ENCODE data around the gene EEF2K.
A peak's percentile ranks its signal among the peaks of the same experiment; 100 is the strongest.
"Not testable (repeated sequence)": the region's sequence is repeated elsewhere in the genome, so short reads cannot be mapped to it uniquely, and the experiment has no call there.

The EEF2K gene

DNA sequence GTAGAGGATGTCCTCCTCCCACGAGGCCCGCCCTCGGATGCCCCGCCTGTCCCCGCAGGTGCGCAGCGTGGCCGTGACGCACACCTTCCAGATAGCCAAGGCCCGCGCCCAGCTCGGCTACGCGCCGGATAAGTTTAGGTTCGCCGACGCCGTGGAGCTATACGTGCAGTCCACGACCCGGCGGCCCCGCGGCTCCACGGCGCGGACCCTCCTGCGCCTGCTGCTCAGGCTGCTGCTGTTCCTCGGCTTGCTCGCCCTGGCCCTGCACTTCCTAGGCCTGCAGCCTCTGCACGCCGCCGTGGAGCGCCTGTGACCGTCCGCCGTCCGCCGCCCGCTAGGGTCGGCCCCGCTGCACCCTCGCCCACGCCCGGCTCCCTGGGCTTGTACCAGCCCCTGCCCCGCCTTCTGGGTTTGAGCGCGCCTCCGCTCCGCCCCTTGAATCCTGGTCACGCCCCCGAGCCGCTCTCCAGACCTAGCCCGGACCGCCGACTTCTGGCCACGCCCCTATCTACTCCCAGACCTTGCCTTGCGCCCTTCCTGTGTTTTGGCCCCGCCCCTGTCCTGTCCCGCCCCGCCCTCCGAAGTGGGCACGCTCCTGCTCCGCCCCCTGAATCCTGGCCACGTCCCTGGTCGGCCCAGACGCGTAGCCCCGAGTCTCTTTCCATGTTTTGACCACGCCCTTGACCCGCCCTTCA is 15.8 kb upstream of the EEF2K start:
- peak; percentile 99 for DNase-seq (ENCODE audit: low spot score)

DNA sequence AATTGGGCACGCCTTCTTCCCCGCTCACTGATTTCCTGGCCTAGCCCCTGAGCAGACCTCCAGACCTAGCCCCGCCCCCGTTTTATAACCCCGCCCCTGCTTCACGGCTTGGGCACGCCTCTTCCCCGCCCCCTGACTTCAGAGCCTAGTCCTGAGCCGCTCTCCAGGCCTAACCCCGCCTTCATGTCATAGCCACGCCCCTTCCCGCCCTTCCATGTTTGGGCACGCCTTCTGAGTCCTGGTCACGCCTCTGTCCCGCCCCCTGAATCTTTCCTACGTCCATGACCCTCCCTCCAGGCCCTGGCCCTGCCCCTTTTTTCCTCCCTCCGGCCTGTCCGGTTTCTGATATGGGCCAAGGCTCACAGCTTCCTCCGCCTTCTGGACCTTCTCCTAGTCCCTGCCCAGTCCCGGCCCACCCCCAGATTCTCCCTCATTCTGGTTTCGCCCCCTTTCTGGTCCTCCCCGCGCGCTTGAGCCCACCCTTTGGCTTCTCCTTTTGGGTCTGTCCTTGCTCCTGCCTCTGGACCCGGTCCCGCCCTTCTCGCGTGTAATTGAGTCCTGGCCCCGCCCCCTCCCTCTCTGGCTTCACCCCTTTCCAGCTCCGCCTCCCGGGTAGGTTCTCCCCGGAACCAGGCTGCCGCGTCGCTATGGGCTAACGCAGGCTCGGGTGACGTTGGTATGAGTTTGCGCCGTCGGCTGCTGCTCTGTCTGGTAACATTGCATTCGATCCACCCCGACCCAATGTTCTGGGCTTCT is 15.1 kb upstream of the EEF2K start:
- peak; percentile 100 for DNase-seq (ENCODE audit: low spot score)

DNA sequence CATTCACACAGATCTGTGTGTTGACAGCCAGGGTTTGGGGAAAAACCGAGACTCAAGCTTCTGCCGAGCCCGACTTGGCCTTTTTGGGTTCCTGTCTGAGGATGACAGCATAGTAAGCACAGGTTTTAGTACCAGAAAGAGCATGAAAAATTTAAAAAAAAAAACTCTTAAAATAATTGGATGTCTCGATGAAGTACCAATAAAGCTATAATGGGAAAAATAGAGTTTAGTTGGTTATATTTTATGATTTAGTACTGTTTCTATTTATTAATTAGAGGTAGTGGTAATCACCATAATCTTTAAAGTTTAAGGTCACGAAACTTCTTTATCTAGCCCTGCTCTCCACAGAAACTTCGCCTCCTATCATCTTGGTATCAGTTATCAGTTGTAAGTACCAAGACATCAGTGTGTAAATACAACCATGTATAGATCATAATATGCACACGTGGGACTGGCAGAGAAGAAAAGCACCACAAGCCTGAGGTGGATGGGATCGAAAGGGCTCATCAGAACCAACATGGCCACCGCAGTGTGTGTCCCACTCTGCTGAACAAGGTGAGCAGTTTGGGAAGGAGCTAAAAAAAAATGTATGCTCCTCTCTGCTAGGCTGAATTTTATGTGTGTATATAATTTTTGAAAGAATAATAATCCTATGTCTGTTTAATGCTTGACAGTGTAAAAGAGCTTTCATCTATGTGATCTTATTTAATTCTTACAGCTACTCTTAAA is 14.4 kb upstream of the EEF2K start:
- DNase-seq (ENCODE audit: low spot score), result peak; percentile 57

DNA sequence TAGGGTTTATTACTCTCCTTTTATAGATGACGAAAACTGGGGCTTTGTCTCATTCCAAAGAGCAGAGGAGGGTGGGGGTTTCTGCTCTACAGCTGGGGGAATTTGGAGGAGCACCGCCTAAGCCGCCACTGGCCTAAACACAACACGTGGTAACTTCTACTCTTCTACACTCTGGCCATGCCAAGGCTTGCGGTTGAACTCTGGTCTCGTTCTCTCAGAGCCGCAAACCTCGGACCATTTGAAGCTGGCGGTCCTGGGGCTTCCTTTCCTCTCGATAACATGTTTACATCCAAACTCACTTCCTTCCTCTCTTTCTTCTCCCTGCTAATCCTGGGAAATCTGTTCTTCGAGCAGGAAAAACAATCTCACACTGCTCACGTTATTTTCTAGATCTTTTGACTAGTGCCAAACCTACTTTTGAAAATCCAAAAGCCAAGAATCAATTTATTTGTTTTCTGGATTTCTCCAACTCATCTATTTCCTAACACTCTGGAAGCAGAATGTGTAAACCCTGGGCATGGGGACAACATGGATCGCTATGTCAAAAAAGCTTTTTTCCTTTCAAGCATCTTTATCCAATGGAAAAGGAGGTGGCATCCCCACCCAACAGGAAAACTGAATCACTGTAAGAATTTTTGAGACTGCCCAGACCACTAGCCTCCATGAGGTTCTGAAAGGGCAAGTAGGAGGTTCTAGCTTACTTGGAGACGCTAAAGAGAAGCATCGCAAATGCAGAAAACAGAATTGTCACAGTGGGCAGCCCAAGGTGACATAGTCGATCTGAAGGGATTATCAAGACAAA is 13.6 kb upstream of the EEF2K start:
- peak; percentile 83 for DNase-seq (ENCODE audit: low spot score)

DNA sequence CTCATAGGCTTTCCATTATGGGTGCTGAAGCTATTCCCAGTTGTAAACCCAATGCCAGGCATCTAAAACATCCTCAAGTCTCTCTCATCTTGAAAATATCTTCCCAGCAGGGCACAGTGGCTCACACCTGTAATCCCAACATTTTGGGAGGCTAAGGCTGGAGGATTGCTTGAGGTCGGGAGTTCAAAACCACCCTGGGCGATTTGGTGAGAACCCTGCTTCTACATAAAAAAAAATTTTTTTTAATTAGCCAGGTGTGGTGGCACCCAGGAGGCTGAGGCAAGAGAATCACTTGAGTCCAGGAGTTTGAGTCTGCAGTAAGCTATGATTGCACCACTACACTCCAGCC is 13.0 kb upstream of the EEF2K start:
- DNase-seq (ENCODE audit: low spot score), result no peak

DNA sequence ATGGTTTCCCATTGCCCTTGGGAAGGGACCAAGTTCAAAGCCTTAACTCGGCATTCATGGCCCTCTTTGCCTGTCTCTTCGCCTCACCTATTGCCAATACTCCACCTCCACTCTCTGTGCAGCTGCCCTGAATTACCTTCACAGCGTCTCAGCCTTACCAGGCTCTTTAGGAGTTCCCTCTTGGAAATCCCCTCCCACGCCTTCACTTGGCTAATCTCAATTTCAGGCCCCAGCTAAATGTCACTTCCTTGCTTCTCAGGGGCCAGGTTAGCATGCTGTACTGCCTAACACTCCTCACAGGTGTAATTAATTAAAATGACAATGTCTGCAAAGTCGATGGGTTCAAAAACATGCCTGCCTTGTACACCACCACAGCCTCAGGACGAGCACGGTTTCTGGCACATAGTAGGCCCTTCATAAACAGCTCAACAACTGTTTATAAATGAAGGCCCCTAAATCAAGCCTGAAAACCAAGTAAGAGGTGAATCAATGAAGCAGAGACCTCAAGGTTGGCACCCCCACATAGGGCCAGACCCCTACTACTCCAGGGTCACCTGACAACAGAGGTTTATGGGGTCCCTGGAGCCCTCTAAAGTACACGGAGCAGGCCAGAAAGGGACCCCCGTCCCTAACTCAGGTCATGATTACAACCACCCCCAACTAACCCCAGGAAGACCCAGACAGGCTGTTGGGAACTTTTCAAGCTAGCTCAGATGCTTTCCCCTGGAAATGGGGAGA is 11.2 kb upstream of the EEF2K start:
- no peak for DNase-seq (ENCODE audit: low spot score)

DNA sequence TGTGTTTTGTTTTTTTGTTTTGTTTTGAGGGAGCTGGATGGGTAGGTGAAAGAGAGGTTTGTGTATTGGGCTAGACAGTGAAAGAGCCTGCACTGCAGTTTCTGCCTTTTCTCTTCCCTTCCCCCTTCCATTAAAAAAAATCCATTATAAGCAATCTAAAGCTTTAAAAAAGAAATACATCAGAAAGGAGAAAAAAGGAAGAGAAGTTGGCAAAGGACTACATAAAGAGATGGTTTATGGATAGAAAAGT is 10.7 kb upstream of the EEF2K start:
- no peak for DNase-seq (ENCODE audit: low spot score)

DNA sequence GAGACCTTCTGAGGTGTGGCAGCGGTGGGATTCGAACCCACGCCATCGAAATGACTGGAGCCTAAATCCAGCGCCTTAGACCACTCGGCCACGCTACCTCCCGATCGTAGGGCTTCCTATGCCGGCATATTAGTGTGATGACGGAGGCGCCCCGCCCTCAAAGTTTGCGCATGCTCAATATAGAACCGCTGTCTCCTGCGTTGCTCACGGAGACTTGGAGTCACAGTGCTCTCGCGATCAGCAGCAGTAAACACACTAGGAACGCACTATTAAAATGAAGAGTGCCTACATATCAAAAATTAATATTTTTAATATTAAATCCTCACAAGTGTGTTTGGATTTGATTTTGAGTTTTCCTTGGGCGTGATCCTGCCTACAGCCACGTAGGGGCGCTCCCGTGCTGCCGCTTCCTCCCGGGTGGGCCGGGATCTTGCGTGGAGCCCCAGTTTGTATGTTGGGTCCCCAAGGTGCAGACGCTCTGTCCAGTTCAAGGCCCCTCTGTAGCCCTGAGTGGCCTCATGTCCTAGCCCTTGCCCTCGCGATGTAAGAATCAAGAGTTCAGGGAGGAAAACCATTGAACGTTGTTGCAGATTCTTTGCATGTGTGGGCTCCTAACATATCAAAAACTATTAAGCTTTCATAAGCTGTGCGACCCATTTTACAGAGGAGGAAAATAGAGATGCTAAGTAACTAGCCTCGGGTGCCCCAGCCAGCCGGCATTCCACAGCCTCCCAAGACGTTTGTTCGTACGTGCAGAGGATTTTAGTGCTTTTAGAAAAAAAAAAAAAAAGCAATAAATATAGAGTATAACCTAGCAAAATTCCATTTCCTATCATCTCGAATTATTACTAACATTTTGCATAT is 10.2 kb upstream of the EEF2K start:
- peak; percentile 95 for DNase-seq (ENCODE audit: low spot score)

DNA sequence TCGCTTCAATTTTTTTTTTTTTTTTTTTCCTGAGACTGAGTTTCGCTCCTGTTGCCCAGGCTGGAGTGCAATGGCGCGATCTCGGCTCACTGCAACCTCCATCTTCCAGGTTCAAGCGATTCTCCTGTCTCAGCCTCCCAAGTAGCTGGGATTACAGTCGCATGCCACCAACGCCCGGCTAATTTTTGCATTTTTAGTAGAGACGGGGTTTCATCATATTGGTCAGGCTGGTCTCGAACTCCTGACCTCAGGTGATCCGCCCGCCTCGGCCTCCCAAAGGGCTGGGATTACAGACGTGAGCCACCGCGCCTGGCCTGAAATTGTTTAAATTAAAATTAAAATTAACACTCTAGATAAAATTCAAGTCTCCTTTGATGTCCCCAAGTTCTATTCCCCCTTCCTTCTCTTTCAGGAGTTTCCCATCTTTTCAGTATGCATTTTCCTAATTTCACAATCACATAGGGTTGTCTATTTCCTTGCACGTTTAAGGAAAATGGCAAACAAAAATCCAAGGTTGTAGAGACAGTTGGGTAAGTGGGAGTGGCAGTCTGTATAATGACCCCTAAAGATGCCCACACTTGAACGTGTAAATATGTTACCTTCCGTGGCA is 9.4 kb upstream of the EEF2K start:
- not testable (repeated sequence) for DNase-seq (ENCODE audit: low spot score)

DNA sequence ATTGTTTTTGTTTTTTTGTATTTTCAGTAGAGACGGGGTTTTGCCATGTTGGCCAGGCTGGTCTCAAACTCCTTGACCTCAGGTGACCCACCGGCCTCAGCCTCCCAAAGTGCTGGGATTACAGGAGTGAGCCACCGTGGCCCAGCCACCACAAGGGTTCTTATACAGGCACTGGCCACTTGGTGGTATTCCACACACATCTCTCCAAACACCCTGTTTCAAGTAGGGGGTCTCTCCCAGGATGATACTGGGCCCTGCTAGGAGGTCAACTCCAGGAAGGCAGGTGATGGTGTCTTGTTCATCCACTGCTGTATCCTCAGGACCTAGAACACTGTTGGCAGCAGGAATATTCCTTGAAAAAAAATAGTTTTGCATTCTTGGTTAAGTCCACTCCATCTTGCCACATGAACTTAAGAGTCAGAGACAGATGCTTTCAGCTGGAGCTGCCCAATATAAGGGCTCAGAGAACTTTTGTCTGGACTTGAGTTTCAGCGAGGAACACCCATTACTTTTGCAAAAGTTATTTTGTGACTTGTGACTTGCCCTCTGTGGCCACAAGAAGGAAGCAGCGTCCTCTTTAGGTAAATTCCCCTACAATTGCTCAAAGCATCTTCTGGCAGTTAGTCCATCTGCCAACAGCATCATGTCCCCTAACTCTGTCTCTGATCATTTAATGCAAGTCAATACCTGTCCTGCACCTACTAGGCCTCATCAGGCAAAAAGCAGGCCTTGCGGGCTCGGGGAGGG is 7.4 kb upstream of the EEF2K start:
- no peak for DNase-seq (ENCODE audit: low spot score)

DNA sequence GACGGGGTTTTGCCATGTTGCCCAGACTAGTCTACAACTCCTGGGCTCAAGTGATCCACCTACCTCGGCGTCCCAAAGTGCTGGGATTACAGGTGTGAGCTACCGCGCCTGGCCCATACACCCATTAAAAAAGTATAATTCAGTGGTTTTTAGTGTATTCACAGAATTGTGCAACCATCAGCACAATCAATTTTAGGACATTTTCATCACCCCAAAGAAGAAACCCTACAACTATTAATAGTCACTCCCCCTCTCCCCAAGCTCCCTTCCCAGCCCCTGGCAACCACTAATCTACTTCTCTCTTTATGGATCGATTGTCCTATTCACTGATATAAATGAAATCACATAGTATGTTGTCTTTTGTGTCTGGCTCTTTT is 3.8 kb upstream of the EEF2K start:
- DNase-seq (ENCODE audit: low spot score), result no peak

DNA sequence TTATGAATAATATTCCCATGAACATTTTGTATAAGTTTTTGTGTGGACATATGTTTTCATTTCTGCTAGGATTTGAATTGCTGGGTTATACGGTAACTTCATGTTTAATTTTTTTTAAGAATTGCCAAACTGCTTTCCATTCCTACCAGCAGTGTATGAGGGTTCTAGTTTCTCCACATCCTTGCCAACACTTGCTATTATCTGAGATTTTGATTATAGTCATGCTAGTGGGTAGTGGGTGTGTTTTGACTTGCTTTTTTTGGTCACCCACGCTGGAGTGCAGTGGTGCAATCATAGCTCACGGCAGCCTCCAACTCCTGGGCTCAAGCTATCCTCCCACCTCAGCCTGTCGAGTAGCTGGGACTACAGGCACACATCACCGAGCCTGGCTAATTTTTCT is 3.0 kb upstream of the EEF2K start:
- DNase-seq (ENCODE audit: low spot score), result no peak

DNA sequence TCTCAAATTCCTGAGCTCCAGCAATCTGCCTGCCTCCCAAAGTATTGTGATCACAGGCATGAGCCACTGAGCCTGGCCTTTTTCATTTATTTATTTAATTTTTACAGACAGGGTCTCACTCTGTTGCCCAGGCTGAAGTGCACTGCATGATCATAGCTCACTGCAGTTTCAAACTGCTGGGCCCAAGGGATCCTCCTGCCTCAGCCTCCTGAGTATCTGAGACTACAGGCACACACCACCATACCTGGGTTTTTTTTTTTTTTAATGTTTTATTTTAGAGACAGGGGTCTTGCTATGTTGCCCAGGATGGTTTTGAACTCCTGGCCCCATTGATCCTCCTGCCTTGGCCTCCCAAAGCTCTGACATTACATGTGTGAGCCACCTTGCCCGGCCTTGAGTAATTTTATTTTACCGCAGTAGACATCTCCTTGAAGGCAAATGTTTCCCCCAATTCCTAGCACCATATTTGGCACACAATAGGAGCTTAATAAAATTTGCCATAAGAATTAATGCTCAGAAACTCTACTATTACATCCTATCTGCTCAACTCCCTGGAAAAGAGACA is 1.9 kb upstream of the EEF2K start:
- DNase-seq (ENCODE audit: low spot score), result no peak

DNA sequence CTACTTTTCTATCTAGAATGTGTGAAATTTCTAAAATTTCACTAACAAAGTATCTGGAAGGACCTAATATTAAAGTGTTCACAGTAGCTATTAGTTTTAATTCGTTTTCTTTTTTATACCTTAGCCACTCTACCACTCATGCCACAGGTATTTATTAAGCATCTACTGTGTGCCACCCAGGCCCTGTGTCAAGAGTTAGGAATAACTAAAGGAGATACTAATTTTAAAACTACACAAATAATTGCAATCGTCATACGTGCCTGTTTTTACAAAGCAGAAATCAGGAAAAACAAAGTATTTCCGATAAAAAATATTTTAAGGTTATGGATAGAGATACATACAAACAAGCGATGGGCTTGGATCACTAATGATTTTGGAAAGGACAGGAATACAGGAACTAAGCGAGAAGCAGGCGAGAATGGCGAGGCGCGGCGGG is 483 bp upstream of the EEF2K start:
- DNase-seq (ENCODE audit: low spot score), result no peak

DNA sequence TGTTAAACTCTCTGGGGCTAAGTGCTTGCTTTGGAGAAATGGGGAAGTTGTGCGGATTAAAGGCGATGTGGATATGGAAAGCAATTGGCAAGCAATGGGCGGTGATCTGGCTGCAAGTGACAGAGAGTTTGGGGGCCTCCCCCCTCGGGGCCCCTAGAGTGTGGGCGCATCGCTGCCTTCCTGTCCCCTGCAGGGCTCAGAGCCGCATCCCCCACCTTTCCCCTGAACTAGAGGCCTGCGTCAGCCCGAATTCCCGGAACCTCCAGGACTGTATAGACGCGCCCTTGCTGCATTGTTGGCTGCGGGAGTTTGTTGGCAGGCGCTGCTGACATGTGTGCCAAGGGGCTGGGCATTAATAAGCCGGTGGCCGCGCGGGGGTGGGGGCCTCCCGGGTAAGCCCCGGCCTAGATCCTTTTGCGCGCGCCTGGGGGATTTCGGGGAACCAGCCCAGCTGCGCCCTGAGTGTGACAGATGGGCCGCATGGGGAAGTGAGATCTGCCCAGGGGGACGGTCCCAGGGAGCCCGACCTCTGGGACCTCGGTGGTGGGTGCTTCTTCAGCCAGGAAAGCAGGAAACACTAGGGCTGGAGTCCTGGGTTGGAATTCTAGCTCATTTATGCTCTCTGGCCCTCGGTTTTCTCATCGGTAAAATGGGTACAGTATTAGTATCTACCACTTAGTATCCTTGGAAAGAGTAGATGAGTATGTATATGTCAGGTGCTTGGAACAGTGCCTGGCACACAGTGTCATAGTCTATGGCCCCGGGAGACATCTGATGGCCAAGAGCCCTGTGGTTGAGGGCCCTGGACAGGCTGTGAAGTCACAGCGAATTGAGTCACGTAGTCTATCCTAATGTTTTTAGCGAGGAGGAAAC is 1.0 kb downstream of the EEF2K start:
- DNase-seq (ENCODE audit: low spot score), result peak; percentile 51

DNA sequence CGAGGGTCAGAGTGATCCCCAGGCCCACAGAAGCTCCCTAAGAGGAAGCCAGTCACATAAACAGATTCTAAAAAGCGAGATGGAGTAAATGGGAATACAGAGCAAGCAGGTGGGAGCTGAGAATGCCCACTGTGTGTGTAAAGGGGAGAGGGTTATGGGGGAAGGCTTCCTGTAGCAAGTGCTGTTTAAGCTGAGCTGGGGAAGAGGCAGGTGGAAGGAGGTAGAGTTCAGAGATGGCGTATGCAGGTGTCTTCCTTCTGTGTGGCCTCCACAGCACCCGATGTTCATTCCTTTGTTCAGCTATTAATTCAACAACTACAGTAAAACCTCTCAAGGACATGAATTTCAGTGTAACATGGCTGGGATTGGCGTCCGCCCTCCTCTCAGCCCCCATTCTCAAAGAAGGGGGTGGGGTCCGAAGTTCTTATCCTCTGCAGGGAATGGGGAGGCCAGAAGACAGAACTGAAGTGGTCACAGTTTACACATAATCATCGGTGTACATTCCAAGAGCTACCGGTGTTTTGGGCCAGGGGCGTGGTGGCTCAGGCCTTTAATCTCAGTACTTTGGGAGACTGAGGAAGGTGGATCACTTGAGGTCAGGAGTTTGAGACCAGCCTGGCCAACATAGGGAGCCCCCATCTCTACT is 1.8 kb downstream of the EEF2K start:
- no peak for DNase-seq (ENCODE audit: low spot score)

DNA sequence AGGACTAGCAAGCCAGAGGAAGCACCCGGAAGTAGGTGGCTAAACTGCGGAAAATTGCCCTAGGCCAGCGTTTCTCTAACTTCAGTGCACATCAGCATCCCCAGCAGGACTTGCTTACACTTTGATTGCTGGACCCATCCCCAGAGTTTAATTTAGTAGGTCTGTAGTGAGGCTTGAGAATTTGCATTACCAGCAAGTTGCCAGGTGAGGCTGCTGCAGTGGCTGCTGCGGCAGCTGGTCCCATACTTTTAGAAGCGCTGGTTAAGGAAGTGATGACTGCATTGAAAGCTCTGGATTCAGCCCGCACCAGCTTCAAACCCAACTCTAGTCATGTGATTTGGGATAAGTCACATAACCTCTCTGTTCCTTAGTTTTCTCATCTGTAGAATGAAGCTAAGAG is 4.2 kb downstream of the EEF2K start:
- DNase-seq (ENCODE audit: low spot score), result no peak

DNA sequence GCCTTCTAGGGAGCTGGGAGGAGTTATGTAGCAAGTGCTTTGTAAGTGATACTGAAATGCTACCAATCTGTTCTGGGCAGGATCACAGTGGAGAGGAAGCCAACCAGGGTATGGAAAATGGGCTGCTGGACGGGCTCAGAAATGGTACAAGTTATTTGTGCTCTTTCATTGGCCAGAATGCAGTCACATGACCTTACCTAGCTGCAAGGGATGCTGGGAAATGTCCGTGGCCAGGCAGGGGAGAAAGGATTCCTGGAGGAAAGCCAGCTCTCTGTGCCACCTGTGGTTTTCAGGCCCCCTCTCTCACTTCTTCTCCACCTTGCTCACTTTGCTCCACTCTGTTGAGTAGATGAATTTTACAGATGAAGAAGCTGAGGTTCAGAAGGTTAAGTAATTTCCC is 4.8 kb downstream of the EEF2K start:
- DNase-seq (ENCODE audit: low spot score), result no peak

All from pons (tissue), 1 donor.